Measurements from ENCODE around the gene ADARB2.
A peak's percentile ranks its signal among the peaks of the same experiment; 100 is the strongest.
"Not testable (repeated sequence)": the region's sequence is repeated elsewhere in the genome, so short reads cannot be mapped to it uniquely, and the experiment has no call there.

The ADARB2 gene
- long read RNA-seq, donor 1: 0 reads
- long read RNA-seq, donor 2: 0 reads
- long read RNA-seq, donor 3: 0 reads
- long read RNA-seq, donor 4: 0 reads
- long read RNA-seq, donor 5: 0 reads
- long read RNA-seq, donor 6: 0 reads
- long read RNA-seq, donor 7: 0 reads
- long read RNA-seq, donor 8, partial matches to known transcripts: 0 of 1 reads
- long read RNA-seq, donor 8, other reads (novel, unspliced or antisense): 0 of 1 reads

DNA sequence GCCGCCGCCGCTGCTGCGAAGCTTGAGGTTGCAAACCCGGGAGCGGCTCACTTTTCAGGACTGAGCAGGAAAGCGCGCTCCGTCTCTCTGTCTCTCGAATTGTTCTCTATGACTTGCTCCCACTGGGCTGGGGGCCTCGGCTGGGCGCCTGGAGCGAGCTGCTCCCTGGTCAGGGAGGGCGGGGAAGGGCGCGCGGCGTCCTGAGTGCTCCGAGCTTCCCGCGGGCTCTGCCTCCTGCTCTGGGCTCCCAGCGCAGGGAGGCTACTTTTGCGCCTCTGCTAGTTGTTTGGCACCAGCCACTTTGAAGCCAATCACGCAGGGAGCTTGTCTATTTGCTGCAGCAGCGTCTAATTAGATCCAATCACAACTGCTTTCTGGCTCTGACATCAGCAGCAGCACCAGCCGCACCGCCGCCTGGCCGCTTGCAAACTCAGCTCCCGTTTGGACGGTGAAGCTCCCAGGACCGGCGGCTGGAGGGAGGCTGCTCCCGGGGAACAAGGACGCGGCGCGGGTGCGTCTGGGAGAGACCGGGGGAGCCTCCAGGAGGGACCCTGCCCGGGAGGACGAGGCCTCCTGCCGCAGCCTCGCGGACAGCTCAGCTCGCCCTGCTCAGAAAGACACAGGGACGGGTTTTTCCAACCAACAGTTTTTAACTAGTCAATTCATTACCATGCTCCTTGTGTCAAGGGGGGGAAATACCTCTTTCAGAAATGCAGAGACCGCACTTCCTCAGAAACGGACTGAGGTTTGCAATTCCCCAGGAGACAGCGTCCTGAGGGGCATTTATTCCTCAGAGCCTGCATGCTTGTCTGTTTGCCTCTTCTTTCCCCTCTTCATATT is at the start of gene ADARB2:
TSS of gene ADARB2 (minus strand) at position 304 of the 840 bp plus-strand sequence.
- peak; percentile 80 for DNase-seq

DNA sequence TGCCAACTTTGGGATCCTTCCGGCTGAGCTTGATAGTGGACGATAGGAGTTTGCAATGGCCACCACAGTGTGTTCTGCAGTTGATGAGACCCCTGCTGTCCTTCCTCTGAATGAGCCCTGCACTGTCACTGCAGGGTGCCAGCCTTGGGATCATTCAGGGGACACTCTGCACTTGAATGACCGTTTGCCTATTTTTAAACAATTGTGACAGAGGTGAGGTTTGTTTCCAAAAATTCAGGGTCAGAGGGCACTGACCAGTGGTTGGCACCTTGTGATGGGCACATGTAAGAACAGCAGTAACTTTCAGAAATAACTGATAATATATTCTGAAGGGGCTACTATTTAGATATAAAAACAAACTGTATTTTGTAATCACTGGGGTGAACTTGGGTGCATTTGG is 48.5 kb upstream of the ADARB2 start:
- no peak for DNase-seq

DNA sequence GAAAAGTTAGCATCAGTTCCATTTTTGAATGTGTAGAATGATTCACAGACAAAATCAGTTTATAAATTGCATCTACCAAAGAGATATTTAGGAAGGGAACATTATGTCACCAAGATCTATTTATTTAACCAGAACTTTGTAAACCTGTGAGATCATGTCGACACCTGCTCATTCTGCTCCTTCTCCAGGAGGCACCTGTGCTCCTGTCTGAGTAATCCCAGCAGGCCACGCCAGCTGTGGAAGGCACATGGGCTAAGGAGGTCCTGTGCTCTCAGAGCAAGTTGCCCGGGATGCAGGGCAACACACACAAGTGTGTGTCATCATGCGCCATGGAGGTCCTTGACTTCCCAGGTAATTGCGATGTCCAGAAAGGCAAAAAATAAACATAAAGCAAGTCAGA is 45.5 kb upstream of the ADARB2 start:
- DNase-seq: no peak

DNA sequence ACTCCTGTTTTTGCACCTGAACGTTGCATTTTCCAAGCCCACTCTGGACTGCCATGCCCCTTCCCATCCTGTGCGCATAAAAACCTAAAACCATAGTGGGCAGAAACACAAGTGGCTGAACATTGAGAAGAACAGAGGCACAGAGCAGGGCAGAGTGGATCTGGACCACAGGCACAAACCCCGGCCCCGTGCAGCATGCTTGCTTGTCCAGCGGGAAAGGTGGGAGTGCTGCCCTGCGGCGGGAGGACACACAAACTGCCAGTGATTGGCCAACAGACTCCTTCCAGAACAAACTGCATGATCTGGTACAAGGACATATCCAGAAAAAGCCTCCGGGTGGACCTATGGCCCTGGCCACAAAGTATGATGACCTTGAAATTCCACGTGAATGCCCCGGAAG is 42.5 kb upstream of the ADARB2 start:
- no peak for DNase-seq

GRCh38 chr10:1778375-1778969 is 41.1 kb upstream of the ADARB2 start:
- no peak for DNase-seq

DNA sequence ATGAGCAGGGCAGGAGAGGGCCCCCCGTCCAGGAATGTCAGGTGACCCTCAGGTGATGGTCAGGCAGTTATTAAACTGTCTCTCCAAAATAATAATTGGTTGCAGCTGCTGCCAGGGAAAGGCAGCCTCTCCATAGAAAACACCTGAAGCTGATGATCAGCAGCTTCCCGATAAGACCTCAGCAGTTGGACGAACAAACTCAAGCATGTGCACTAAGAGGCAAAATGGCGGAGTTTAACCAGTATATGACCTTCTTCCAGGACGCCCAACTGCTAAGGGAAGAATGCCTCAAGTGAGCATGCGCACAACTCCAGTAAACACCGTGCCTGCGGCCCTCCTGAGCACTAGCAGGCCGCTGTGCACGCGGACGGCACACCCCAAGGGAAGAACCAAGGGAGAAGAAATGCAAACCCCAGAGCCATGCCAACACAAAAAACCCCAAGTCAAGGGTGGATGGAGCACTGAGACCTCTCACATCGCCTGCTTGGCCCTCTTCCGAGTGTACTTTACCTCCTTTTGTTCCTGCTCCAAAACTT is 38.9 kb upstream of the ADARB2 start:
- DNase-seq: no peak

- no peak for DNase-seq
These were observed 37.5 kb upstream of the ADARB2 start for GRCh38 chr10:1774796-1775195.

DNA sequence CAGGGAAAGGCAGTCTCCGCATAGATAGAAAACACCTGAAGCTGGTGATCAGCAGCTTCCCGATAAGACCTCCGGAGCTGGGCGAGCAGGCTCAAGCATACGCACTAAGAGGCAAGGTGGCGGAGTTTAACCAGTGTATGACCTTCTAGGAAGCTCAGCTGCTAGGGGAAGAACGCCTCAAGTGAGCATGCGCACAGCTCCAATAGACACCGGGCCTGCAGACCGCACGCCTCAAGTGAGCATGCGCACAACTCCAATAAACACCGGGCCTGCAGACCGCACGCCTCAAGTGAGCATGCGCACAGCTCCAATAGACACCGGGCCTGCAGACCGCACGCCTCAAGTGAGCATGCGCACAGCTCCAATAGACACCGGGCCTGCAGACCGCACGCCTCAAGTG is 35.9 kb upstream of the ADARB2 start:
- not testable (repeated sequence) for DNase-seq

- no peak for DNase-seq
These were observed 28.7 kb upstream of the ADARB2 start for GRCh38 chr10:1766049-1766448.

DNA sequence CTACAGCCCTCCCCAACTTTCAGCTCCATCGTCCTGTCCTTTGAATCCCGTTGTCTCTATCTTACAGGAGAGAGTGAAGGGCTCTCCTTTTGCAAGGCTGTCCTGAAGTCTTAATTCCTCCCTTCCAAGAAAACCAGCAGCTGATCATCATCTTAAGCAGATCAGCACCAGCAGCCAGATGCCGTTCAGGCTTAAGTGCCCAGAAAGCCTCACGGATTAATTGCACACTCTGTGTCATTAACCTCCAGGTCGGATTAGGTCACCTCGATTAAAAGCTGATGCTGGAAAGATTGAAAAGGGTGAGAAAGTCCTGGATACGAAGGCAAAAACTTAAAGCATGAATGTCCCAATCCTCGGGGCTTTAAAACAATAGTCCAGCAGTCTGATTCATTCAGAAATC is 24.8 kb upstream of the ADARB2 start:
- no peak for DNase-seq

DNA sequence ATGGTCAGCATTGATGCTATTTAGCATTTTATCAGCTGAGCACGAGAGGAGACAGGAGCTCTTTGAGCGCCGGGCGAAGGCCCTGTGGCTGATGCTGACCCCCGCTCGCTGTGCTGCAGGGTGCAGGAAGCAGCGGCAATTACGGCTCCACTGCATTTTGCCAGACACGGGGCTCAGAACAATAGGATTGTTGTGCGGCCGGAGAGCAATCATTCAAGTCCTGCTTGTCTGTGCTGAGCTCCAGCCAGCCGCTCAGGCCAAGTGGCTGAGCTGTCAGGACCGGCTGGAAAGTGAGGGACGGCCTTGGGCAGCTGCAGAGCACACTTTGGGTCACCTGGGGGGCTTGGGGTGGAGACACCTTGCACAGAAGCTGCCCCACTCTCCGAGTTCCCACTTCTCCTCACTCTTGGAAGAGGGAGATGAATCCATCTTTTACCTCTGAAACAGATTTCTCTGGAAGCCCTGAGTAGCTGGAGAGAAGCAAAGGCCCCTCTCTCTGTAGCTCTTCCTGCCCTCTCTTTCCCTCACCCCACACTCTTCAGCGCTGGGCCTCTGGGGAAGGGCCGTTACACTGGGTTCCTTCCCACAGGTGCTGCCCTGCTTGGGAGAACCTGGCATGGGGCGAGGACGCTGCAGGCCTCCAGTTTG is 17.3 kb upstream of the ADARB2 start:
- no peak for DNase-seq

DNA sequence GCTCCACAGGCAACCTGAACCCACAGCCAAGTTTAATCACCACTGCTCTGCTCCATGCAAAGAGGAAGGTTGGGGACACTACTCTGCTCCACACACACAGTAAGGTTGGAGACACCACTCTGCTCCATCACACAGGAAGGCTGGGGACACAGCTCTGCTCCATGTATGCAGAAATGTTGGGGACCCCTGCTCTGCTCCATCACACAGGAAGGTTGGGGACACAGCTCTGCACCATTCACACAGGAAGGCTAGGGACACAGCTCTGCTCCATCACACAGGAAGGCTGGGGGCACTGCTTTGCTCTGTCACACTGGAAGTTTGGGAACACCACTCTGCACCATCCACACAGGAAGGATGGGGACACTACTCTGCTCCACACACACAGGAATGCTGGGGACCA is 14.8 kb upstream of the ADARB2 start:
- DNase-seq: no peak

- DNase-seq: no peak
These were observed 10.3 kb upstream of the ADARB2 start for GRCh38 chr10:1747590-1748157.

- DNase-seq: no peak
These were observed 9.5 kb upstream of the ADARB2 start for GRCh38 chr10:1746796-1747195.

DNA sequence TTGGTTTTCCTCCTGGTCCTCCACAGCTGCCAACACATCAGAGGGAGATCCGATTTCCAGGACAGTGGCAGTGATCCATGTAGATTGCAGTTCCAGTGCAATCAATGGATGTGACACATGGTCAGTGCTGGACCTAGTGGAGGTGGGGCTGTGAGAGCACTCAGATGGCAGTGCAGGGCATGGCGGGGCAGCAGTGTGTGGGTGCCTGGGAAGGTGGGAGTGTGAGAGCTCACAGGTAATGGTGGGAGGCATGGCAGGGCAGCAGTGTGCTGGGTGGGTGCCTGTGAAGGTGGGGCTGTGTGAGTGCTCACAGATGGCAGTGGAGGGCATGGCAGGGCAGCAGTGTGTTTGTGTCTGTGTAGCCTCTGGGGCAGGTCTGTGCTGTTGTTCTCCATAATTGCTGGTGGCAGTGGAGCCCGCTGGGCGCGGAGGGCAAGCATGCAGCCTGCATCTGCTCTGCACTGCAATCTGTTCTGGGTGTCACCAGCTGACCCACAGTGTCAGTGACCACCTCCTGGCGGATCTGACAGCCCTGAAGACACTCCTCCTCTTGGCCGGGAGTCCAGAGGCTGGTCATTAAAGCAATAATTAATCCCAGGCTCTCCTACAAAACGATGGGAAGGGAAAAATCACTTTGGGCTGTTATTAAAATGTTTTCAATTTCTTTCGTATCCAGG is 8.6 kb upstream of the ADARB2 start:
- DNase-seq: no peak

GRCh38 chr10:1744524-1744923 is 7.2 kb upstream of the ADARB2 start:
- no peak for DNase-seq

DNA sequence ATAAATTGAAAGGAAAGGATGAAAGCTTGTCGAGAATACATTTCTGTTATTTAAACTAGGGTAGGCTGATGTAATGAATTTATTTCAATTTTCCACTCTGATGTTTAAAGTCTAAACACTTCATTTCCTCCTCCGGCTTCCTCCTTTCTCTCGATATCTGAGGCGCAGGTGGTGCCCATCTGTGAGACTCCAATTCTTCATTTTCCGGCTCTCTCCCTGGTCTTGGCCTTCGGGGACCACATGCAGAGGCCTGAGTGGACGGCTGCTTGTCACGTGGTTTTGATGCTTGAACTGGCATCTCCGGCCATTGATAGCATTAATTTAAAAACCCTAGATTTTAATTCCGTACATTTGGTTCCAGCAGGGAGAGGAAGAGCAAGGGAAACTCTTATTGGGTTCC is 5.8 kb upstream of the ADARB2 start:
- DNase-seq: no peak

DNA sequence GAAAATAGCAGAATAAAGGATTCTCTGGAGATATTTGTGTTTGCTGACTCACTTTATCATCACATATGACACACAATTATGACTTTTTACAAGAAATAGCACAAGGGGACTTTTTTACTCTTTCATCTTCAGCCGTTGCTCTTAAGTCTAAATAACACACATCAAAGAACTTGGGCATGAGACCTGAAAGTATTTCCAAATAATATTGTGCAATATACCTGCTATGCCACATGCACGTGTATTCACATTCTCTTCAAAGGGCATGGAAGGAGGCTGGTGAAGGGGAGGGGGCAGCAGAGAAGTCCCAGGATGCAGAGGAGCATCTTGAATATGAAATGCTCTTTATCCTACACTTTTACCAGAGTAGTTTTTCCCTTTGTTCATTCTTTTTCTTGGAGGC is 4.1 kb upstream of the ADARB2 start:
- no peak for DNase-seq

DNA sequence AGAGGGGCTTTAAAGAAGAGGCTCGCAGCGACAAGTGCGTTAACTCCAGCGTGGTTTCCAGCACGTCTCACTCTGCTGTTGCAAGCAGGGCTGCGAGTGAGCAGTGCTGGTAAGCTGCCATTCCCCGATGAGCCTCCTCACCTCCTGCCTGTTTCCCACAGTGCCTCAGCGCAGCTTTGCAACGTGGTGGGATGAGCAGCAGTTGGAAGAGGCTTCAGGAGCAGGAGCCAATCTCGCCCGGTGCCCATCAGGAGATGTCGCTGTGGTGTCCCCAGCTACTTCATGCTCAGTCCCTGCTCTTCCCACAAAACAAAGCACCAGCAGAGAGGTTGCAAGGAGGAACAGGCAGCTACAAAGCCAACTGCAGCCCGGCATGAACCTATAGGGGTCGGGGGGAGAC is 2.4 kb upstream of the ADARB2 start:
- no peak for DNase-seq

DNA sequence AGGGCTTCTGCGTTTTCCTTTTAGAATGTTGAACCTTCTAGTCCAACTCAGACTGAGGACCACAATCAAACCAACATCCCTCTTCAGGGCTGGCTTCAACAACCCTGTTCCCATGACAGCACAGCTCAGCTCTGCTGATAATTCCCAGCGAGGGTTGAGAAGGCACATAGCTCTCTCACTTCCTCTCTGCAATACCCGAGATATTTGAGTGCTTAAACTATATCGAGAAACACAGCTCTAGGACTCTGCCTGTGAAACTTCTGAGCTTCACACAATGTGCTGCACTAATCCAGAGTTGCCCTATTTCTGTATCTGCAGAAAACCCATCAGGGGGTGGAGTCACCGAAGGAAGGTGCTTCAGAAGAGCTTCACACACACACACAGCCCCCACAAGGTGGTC is 1.6 kb upstream of the ADARB2 start:
- DNase-seq: no peak

GRCh38 chr10:1736972-1737221 is 428 bp downstream of the ADARB2 start:
- no peak for DNase-seq

All from right kidney (tissue), 9 donors.